ENCODE measurements around the gene DHX35. TPM values are rescaled to one million over a fixed set of nuclear protein-coding genes. Genes with fewer than 3 reads are reported as not detected.
A peak's percentile ranks its signal among the peaks of the same experiment; 100 is the strongest.

The DHX35 gene
- total RNA-seq, 1 donor from 2014 or later, result 14.0 TPM

GRCh38 chr20:38920411-38920810 is 41.7 kb upstream of the DHX35 start:
- Mint-ChIP-seq H3K27ac (no peak overlapping the region), H3K4me3 (no peak overlapping the region), H3K27me3 (peaks cover 29% of the 10 kb centered on the region), H3K9me3 (no peaks in the 10 kb centered on the region), H3K4me1 (ENCODE audit: unreplicated experiment) (no peaks in the 10 kb centered on the region), H3K36me3 (no peaks in the 10 kb centered on the region)
- DNase-seq (ENCODE audit: extremely low spot score, unreplicated experiment), result no peak
- no peak for TF ChIP-seq CTCF (conservative IDR thresholded peaks at IDR 0.05)

GRCh38 chr20:38920851-38921250 is 41.3 kb upstream of the DHX35 start:
- no peaks in the 10 kb centered on the region for H3K36me3 Mint-ChIP-seq
- no peak for TF ChIP-seq CTCF (conservative IDR thresholded peaks at IDR 0.05)
- DNase-seq (ENCODE audit: extremely low spot score, unreplicated experiment), result no peak
- no peak overlapping the region for H3K4me3 Mint-ChIP-seq
- H3K9me3 Mint-ChIP-seq, result no peaks in the 10 kb centered on the region
- no peaks in the 10 kb centered on the region for H3K4me1 Mint-ChIP-seq (ENCODE audit: unreplicated experiment)
- no peak overlapping the region for H3K27ac Mint-ChIP-seq
- peaks cover 29% of the 10 kb centered on the region for H3K27me3 Mint-ChIP-seq

GRCh38 chr20:38924718-38925117 is 37.4 kb upstream of the DHX35 start:
- H3K4me3 Mint-ChIP-seq, result peak overlapping the region; percentile 52
- TF ChIP-seq CTCF (conservative IDR thresholded peaks at IDR 0.05), result no peak
- peaks cover 16% of the 10 kb centered on the region for H3K4me1 Mint-ChIP-seq (ENCODE audit: unreplicated experiment)
- H3K36me3 Mint-ChIP-seq, result no peaks in the 10 kb centered on the region
- peaks cover 21% of the 10 kb centered on the region for H3K27me3 Mint-ChIP-seq
- DNase-seq (ENCODE audit: extremely low spot score, unreplicated experiment), result no peak
- no peaks in the 10 kb centered on the region for H3K9me3 Mint-ChIP-seq
- H3K27ac Mint-ChIP-seq, result no peak overlapping the region

DNA sequence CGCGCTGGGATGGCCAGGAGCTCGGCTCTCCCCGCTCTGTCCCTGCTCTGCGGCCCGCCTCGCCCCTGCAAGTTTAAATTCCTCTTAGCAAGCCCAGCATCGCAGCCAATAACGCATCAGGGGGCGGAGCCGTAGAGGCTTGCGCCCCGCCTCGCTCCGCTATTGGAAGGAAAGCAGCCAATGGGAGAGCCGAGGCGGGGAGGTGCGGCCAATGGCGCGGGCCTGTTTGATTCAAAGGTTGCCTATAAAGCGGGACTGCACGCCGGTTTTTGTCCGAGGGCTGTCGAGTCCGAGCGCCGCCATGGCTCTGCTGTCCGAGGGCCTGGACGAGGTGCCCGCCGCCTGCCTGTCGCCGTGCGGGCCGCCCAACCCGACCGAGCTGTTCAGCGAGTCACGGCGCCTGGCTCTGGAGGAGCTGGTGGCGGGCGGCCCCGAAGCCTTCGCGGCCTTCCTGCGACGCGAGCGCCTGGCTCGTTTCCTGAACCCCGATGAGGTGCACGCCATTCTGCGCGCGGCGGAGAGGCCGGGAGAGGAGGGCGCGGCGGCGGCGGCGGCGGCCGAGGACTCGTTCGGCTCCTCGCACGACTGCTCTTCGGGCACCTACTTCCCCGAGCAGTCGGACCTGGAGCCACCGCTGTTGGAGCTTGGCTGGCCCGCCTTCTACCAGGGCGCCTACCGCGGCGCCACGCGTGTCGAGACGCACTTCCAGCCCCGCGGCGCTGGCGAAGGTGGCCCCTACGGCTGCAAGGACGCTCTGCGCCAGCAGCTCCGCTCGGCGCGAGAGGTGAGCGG is 35.8 kb upstream of the DHX35 start, which contains the start of gene FAM83D:
Gene FAM83D (plus strand): TSS at position 276 of the 792 bp plus-strand sequence. CDS start 26 bp downstream, at position 302.
- peak; percentile 95 for DNase-seq (ENCODE audit: extremely low spot score, unreplicated experiment)

DNA sequence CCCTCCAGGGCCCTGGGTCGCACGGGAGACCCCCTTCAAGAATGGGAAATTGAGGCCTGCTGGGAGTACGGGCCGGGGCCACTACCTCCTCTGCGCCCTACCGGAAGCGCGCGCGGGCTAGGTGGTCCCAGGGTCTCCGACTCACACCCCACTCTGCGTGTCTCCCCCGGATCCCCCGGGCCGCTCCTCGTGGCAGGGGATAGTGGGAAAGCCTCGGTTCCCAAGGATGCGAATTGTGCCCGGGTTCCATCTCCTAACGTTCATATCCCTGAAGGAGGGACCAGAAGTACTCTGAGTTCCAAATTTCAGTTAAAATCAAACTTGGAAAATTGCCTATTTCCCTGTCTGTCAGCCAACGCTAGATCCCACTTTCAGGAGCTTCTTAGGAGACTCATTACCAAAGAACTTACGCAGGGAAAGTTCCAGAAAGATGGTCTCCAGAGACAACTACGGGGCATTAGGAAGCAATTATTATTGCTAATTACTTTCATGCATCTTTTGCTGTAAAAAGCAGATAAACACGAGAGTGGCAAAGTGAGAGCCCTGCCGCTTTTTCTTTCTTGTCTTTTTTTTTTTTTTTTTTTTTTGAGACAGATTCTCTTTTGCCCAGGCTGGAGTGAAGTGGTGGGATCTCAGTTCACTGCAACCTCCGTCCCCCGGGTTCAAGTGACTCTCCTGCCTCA is 35.1 kb upstream of the DHX35 start:
- H3K27ac Mint-ChIP-seq, result peak overlapping the region; percentile 73
- H3K4me1 Mint-ChIP-seq (ENCODE audit: unreplicated experiment), result peaks cover 20% of the 10 kb centered on the region
- H3K36me3 Mint-ChIP-seq, result no peaks in the 10 kb centered on the region
- peak overlapping the region; percentile 91 for H3K4me3 Mint-ChIP-seq
- no peak for TF ChIP-seq CTCF (conservative IDR thresholded peaks at IDR 0.05)
- DNase-seq (ENCODE audit: extremely low spot score, unreplicated experiment), result peak; percentile 68
- no peaks in the 10 kb centered on the region for H3K9me3 Mint-ChIP-seq
- H3K27me3 Mint-ChIP-seq, result no peaks in the 10 kb centered on the region

More for the DNA sequence above, 35.8 kb upstream of the DHX35 start, which contains the start of gene FAM83D:
- H3K27ac Mint-ChIP-seq, result peak within 1 kb of the TSS; percentile 74
- H3K4me3 Mint-ChIP-seq, result peak within 1 kb of the TSS; percentile 91
- H3K9me3 Mint-ChIP-seq, result no peaks in the 10 kb centered on the region
- no peaks in the 10 kb centered on the region for H3K36me3 Mint-ChIP-seq
- peaks cover 4% of the 10 kb centered on the region for H3K27me3 Mint-ChIP-seq
- no peak for TF ChIP-seq CTCF (conservative IDR thresholded peaks at IDR 0.05)
- H3K4me1 Mint-ChIP-seq (ENCODE audit: unreplicated experiment), result peaks cover 20% of the 10 kb centered on the region

All from type B pancreatic cell (in vitro differentiated cells).